ENCODE measurements around the gene EPHA8.

- no peak for TF ChIP-seq GABPA (IDR thresholded peaks at IDR 0.05 in 1 of 2, conservative IDR thresholded peaks at IDR 0.05 in 1 of 2)
- no peak for TF ChIP-seq CTCF (IDR thresholded peaks at IDR 0.05; ENCODE audit: low read depth, low read length, missing input control)
- no peak for TF ChIP-seq JUND (IDR thresholded peaks at IDR 0.05)
- no peak for TF ChIP-seq NR2F2 (IDR thresholded peaks at IDR 0.05)
- no peak for TF ChIP-seq YY1 (IDR thresholded peaks at IDR 0.05)
- TF ChIP-seq EGR1 (IDR thresholded peaks at IDR 0.05; ENCODE audit: low read depth in 2 of 2) = no peak
- TF ChIP-seq RAD21 (IDR thresholded peaks at IDR 0.05) = no peak
- TF ChIP-seq ZBTB33 (IDR thresholded peaks at IDR 0.05) = no peak
- no peak for TF ChIP-seq TAF1 (conservative IDR thresholded peaks at IDR 0.05)
These were observed 33.2 kb upstream of the EPHA8 start for GRCh38 chr1:22529901-22530621.

Data from liver (tissue), 3 donors.